ENCODE results near the gene EIF1AD. TPM values are rescaled to one million over a fixed set of nuclear protein-coding genes. Genes with fewer than 3 reads are reported as not detected.
A peak's percentile ranks its signal among the peaks of the same experiment; 100 is the strongest.

Gene EIF1AD
- total and polyA plus RNA-seq, 9 of the 15 experiments (the other 6 are each of a cell fraction or from before 2014, with no cell fraction given) = 50.1 to 98.8 (median 58.7) TPM

GRCh38 chr11:66012946-66013761, 11.2 kb upstream of the EIF1AD start (continued):
- 0 out of 2 replicates have a peak, but pooled peaks have one; percentile 18 for TF ChIP-seq JUN (IDR thresholded peaks at IDR 0.05; ENCODE audit: borderline replicate concordance, low read depth, low read length)
- TF ChIP-seq JUN (CRISPR knock-in tag; IDR thresholded peaks at IDR 0.05; ENCODE audit: borderline replicate concordance) = 0 out of 2 replicates have a peak, but pooled peaks have one; percentile 72
- TF ChIP-seq ZBTB26 (CRISPR knock-in tag; IDR thresholded peaks at IDR 0.05) = no peak
- TF ChIP-seq SRSF3 (IDR thresholded peaks at IDR 0.05; ENCODE audit: insufficient read depth, low read length) = no peak
- TF ChIP-seq ZNF707 (CRISPR knock-in tag; conservative IDR thresholded peaks at IDR 0.05) = no peak
- TF ChIP-seq HDAC6 (IDR thresholded peaks at IDR 0.05; ENCODE audit: low read depth, low read length) = no peak
- no peak for TF ChIP-seq ETV6 (IDR thresholded peaks at IDR 0.05; ENCODE audit: borderline replicate concordance in 1 of 2, low read depth in 2 of 2, low read length in 1 of 2)
- TF ChIP-seq ETV6 (CRISPR knock-in tag; IDR thresholded peaks at IDR 0.05; ENCODE audit: borderline replicate concordance) = no peak
- no peak for TF ChIP-seq NFE2L1 (tag; IDR thresholded peaks at IDR 0.05; ENCODE audit: borderline replicate concordance, low read depth)
- peak; percentile 43; the same call in 1 of the 2 replicates for TF ChIP-seq TEAD4 (IDR thresholded peaks at IDR 0.05; ENCODE audit: low read length)
- TF ChIP-seq TEAD4 (CRISPR knock-in tag; IDR thresholded peaks at IDR 0.05; ENCODE audit: borderline replicate concordance) = 0 out of 2 replicates have a peak, but pooled peaks have one; percentile 72
- no peak for TF ChIP-seq TAF7 (tag; IDR thresholded peaks at IDR 0.05)
- peak; percentile 26; the same call in 1 of the 2 replicates for TF ChIP-seq NR1H2 (CRISPR knock-in tag; IDR thresholded peaks at IDR 0.05)
- TF ChIP-seq, protein P1, sequence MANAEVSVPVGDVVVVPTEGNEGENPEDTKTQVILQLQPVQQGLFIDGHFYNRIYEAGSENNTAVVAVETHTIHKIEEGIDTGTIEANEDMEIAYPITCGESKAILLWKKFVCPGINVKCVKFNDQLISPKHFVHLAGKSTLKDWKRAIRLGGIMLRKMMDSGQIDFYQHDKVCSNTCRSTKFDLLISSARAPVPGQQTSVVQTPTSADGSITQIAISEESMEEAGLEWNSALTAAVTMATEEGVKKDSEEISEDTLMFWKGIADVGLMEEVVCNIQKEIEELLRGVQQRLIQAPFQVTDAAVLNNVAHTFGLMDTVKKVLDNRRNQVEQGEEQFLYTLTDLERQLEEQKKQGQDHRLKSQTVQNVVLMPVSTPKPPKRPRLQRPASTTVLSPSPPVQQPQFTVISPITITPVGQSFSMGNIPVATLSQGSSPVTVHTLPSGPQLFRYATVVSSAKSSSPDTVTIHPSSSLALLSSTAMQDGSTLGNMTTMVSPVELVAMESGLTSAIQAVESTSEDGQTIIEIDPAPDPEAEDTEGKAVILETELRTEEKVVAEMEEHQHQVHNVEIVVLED (CRISPR knock-in tag; IDR thresholded peaks at IDR 0.05) = no peak
- peak in 1 of 2 experiments; percentile 13; a peak in 1 of 4 replicates for TF ChIP-seq RCOR1 (IDR thresholded peaks at IDR 0.05; ENCODE audit: borderline replicate concordance in 1 of 2, low read depth in 2 of 2, low read length in 2 of 2)
- no peak for TF ChIP-seq FOSL1 (tag; conservative IDR thresholded peaks at IDR 0.05)
- TF ChIP-seq SOX6 (IDR thresholded peaks at IDR 0.05) = no peak
- no peak for TF ChIP-seq DMBX1 (CRISPR knock-in tag; IDR thresholded peaks at IDR 0.05; ENCODE audit: borderline replicate concordance)
- peak in 1 of 3 experiments; percentile 50; a peak in 2 of 6 replicates for TF ChIP-seq ZBTB11 (CRISPR knock-in tag; IDR thresholded peaks at IDR 0.05)
- TF ChIP-seq CC2D1A (IDR thresholded peaks at IDR 0.05) = no peak

Data from K562 (cell line).